H1 (cell line): ENCODE data around the gene ZFP2. TPM values are rescaled to one million over a fixed set of nuclear protein-coding genes. Genes with fewer than 3 reads are reported as not detected.

ENCODE experiments used
- CTCF ChIA-PET: fragments of 300-600 bp; sonication (Branson Sonifier 250); formaldehyde crosslinking; loops from one replicate; lab custom pipeline; 2021; ENCODE audit not compliant: partially characterized antibody; lab: Charles Lee
- POLR2A ChIA-PET: fragments of 300-600 bp; sonication (Branson Sonifier 250); formaldehyde crosslinking; loops from one replicate; lab custom pipeline; 2021; ENCODE audit warnings: inconsistent platforms; ENCODE audit not compliant: partially characterized antibody; lab: Charles Lee
- DNase-seq, 2 experiments: peaks; one replicate each; pipeline versions ENCODE4 v3.0.0 to v3.0.0-alpha.2; 2010 to 2022; ENCODE audit warnings: low spot score in 2 of 2, low read depth in 1 of 2, mixed read lengths in 1 of 2
- FAIRE-seq: peaks from 2 replicates; lab custom pipeline; 2011; peaks lifted over from hg19 to GRCh38; lab: Jason Lieb, UNC
- H2AFZ ChIP-seq: 2 replicates; pipeline ENCODE4 v1.8.1; 2012; ENCODE audit warnings: low read length, inconsistent platforms
- H2AK5ac ChIP-seq: 2 replicates; pipeline ENCODE4 v1.6.1; 2013; ENCODE audit warnings: low read depth, low read length
- H2BK120ac ChIP-seq: replicated peaks from 2 replicates; pipeline ENCODE3; 2013; ENCODE audit warnings: low read depth, low read length, inconsistent platforms
- H2BK12ac ChIP-seq: 2 replicates; pipeline ENCODE4 v1.6.1; 2013; ENCODE audit warnings: low read depth, low read length
- H2BK15ac ChIP-seq: 2 replicates; pipeline ENCODE4 v1.6.1; 2013; ENCODE audit warnings: low read length
- H2BK20ac ChIP-seq: 2 replicates; pipeline ENCODE4 v1.6.1; 2013; ENCODE audit warnings: low read length
- H2BK5ac ChIP-seq: 2 replicates; pipeline ENCODE4 v1.6.1; 2013; ENCODE audit warnings: low read depth, low read length
- H3K14ac ChIP-seq: 2 replicates; pipeline ENCODE4 v1.6.1; 2013; ENCODE audit warnings: inconsistent platforms; ENCODE audit not compliant: insufficient read length
- H3K18ac ChIP-seq: 2 replicates; pipeline ENCODE4 v1.6.1; 2013; ENCODE audit warnings: low read length; ENCODE audit errors: extremely low read depth
- H3K23ac ChIP-seq: 2 replicates; pipeline ENCODE4 v1.6.1; 2013; ENCODE audit warnings: inconsistent platforms; ENCODE audit not compliant: insufficient read length
- H3K23me2 ChIP-seq: 2 replicates; pipeline ENCODE4 v1.6.1; 2013; ENCODE audit warnings: low read depth, low read length
- H3K27ac ChIP-seq: 2 replicates; pipeline ENCODE4 v1.6.1; 2011; ENCODE audit warnings: low read depth, low read length, inconsistent platforms
- H3K27me3 ChIP-seq, 4 experiments: replicated peaks in 1 of 4; 1 replicate in 1 of 4; 2 replicates in 3 of 4; pipeline versions ENCODE4 v1.6.1 to v1.8.1; 2011 to 2013; ENCODE audit warnings: low read length in 3 of 4, mild to moderate bottlenecking in 3 of 4, inconsistent platforms in 2 of 4, mixed read lengths in 2 of 4, moderate library complexity in 1 of 4; ENCODE audit not compliant: control insufficient read depth in 3 of 4, insufficient read depth in 3 of 4; ENCODE audit errors: extremely low read depth in 1 of 4
- H3K36me3 ChIP-seq, 4 experiments: 2 replicates each; pipeline versions ENCODE4 v1.6.1 to v1.8.1; 2011 to 2013; ENCODE audit warnings: mild to moderate bottlenecking in 4 of 4, low read length in 3 of 4, moderate library complexity in 2 of 4, control low read depth in 1 of 4, inconsistent platforms in 1 of 4; ENCODE audit not compliant: insufficient read depth in 4 of 4, control insufficient read depth in 2 of 4
- H3K4ac ChIP-seq: replicated peaks from 2 replicates; pipeline ENCODE3; 2013; ENCODE audit warnings: low read length, low read depth, mixed read lengths, inconsistent platforms; ENCODE audit not compliant: insufficient read length
- H3K4me1 ChIP-seq, 4 experiments: replicated peaks in 1 of 4; 1 replicate in 1 of 4; 2 replicates in 3 of 4; pipeline versions ENCODE4 v1.6.1 to v1.8.1; 2011 to 2013; ENCODE audit warnings: low read length in 3 of 4, inconsistent platforms in 2 of 4, mixed read lengths in 1 of 4; ENCODE audit not compliant: insufficient read depth in 4 of 4, control insufficient read depth in 3 of 4
- H3K4me2 ChIP-seq, 2 experiments: 2 replicates each; pipeline versions ENCODE4 v1.6.1 to v1.8.1; 2011 to 2013; ENCODE audit warnings: low read depth in 2 of 2, low read length in 2 of 2, control low read depth in 1 of 2, inconsistent platforms in 1 of 2, mild to moderate bottlenecking in 1 of 2; ENCODE audit not compliant: insufficient read depth in 1 of 2
- H3K4me3 ChIP-seq, 4 experiments: fragments of 200-600, 300-600 bp in 1 of 4; sonication (generic), shearing (Covaris generic), sonication (Bioruptor Twin) in 1 of 4; 2 replicates each; pipeline versions ENCODE4 v1.5.1 to v1.8.1; 2011 to 2016; ENCODE audit warnings: low read length in 4 of 4, low read depth in 3 of 4, control low read depth in 2 of 4, inconsistent platforms in 2 of 4, mild to moderate bottlenecking in 2 of 4, mixed read lengths in 1 of 4, moderate library complexity in 1 of 4; ENCODE audit not compliant: insufficient read depth in 2 of 4; ENCODE audit errors: extremely low read depth in 1 of 4
- H3K56ac ChIP-seq: replicated peaks from 2 replicates; pipeline ENCODE3; 2013; ENCODE audit warnings: low read depth, mild to moderate bottlenecking, mixed read lengths, low read length, inconsistent platforms; ENCODE audit not compliant: insufficient read length
- H3K79me1 ChIP-seq: 2 replicates; pipeline ENCODE4 v1.6.1; 2013; ENCODE audit warnings: low read depth, low read length, control low read depth
- H3K79me2 ChIP-seq, 2 experiments: 2 replicates each; pipeline versions ENCODE4 v1.6.1 to v1.8.1; 2012 to 2013; ENCODE audit warnings: low read length in 2 of 2, mild to moderate bottlenecking in 2 of 2, inconsistent platforms in 1 of 2; ENCODE audit not compliant: insufficient read depth in 2 of 2, control insufficient read depth in 1 of 2
- H3K9ac ChIP-seq, 4 experiments: replicated peaks in 1 of 4; 1 replicate in 1 of 4; 2 replicates in 3 of 4; pipeline versions ENCODE4 v1.6.1 to v1.8.1; 2011 to 2013; ENCODE audit warnings: low read depth in 3 of 4, low read length in 3 of 4, control low read depth in 2 of 4, mild to moderate bottlenecking in 2 of 4, moderate library complexity in 2 of 4, inconsistent platforms in 1 of 4; ENCODE audit errors: extremely low read depth in 1 of 4
- H3K9me3 ChIP-seq, 2 experiments: 2 replicates each; pipeline versions ENCODE4 v1.6.1 to v1.8.1; 2012 to 2013; ENCODE audit warnings: mild to moderate bottlenecking in 2 of 2, moderate library complexity in 2 of 2, control low read depth in 1 of 2, inconsistent platforms in 1 of 2, low read depth in 1 of 2, low read length in 1 of 2, mixed read lengths in 1 of 2; ENCODE audit not compliant: insufficient read depth in 2 of 2
- H4K20me1 ChIP-seq, 2 experiments: replicated peaks in 1 of 2; 2 replicates each; pipeline versions ENCODE3 to v1.8.1; 2011 to 2013; ENCODE audit warnings: inconsistent platforms in 2 of 2, low read length in 2 of 2, mild to moderate bottlenecking in 1 of 2; ENCODE audit not compliant: insufficient read depth in 2 of 2, control insufficient read depth in 1 of 2
- H4K5ac ChIP-seq: 2 replicates; pipeline ENCODE4 v1.6.1; 2013; ENCODE audit warnings: low read length, low read depth, mixed read lengths, inconsistent platforms; ENCODE audit not compliant: insufficient read length
- H4K8ac ChIP-seq: 2 replicates; pipeline ENCODE4 v1.8.0; 2013; ENCODE audit warnings: mild to moderate bottlenecking, moderate library complexity, low read length, inconsistent platforms; ENCODE audit not compliant: insufficient read depth; ENCODE audit errors: extremely low read depth
- H4K91ac ChIP-seq: replicated peaks from 2 replicates; pipeline ENCODE3; 2013; ENCODE audit warnings: low read length, mixed read lengths, inconsistent platforms; ENCODE audit not compliant: insufficient read length
- ASH2L ChIP-seq: fragments of 200-600, 300-600 bp; sonication (generic); IDR thresholded peaks from one replicate; pipeline ENCODE4 v1.7.1; 2017; ENCODE audit warnings: low read length
- CREB1 ChIP-seq: IDR thresholded peaks from 2 replicates; pipeline ENCODE4 v1.6.1; 2012; ENCODE audit warnings: inconsistent platforms
- HDAC6 ChIP-seq: IDR thresholded peaks from one replicate; pipeline ENCODE4 v1.7.1; 2012; ENCODE audit warnings: low read depth, mild to moderate bottlenecking, inconsistent platforms, low read length, moderate library complexity
- JUND ChIP-seq: IDR thresholded peaks from 2 replicates; pipeline ENCODE4 v1.6.1; 2011; ENCODE audit warnings: mild to moderate bottlenecking, improper control_type of control experiment, low read length
- PHF8 ChIP-seq: fragments of 200-600 bp; sonication (generic); conservative IDR thresholded peaks from 2 replicates; pipeline ENCODE4 v1.7.1; 2012; ENCODE audit warnings: low read depth, mild to moderate bottlenecking, inconsistent platforms, low read length, moderate library complexity
- SRF ChIP-seq: IDR thresholded peaks from 2 replicates; pipeline ENCODE4 v1.6.1; 2011; ENCODE audit warnings: mild to moderate bottlenecking, low read depth, low read length, moderate library complexity
- WGBS, 2 experiments: shearing (Covaris generic) in 1 of 2; methylation state at CpG; one replicate each; pipeline versions ENCODE4 v1.1.6 to v1.1.7; 2013 to 2015; ENCODE audit warnings: low lambda C conversion rate in 2 of 2, mixed read lengths in 2 of 2, inconsistent platforms in 1 of 2, low coverage in 1 of 2, missing lambda C conversion rate in 1 of 2; ENCODE audit not compliant: insufficient replicate concordance in 2 of 2, insufficient coverage in 1 of 2, insufficient read length in 1 of 2; ENCODE audit errors: extremely low coverage in 1 of 2, missing lambda C conversion rate in 1 of 2; 5-methylcytosine and 5-hydroxymethylcytosine counted together
- polyA plus RNA-seq, 7 experiments: library from polyadenylated mRNA; depleted of rRNA in 3 of 7; stranded (reverse) in 5 of 7; unstranded in 2 of 7; fragments of >200 nt in 5 of 7; fragments of 200-250 nt in 2 of 7; gene quantifications; 1 replicate in 5 of 7; 2 replicates in 1 of 7; 4 replicates in 1 of 7; pipeline versions ENCODE4 v1.2.1 to v1.2.3, GENCODE V29; 2011 to 2013; ENCODE audit warnings: missing spikeins in 2 of 7, mixed read lengths in 2 of 7
- total RNA-seq: library from RNA; stranded (reverse); fragmentation: NEBNext Ultra II Directional; extraction: Animal tissue kit (Norgen Biotek cat#: 25700); gene quantifications from 2 replicates; pipeline ENCODE4 v1.2.1, GENCODE V29; 2021
- TF ChIP-seq, protein P1 (sequence below): IDR thresholded peaks from 2 replicates; pipeline ENCODE4 v1.6.1; 2012; ENCODE audit warnings: inconsistent platforms
- TF ChIP-seq, protein P2 (sequence below): IDR thresholded peaks from 2 replicates; pipeline ENCODE4 v1.6.1; 2011; ENCODE audit warnings: low read length, improper control_type of control experiment
- TF ChIP-seq, protein P3 (sequence below): IDR thresholded peaks from 2 replicates; pipeline ENCODE4 v1.6.1; 2012; ENCODE audit warnings: inconsistent platforms

The ZFP2 gene
- total and polyA plus RNA-seq, 2 of the 8 experiments (the other 6 are each of a cell fraction or from before 2014, with no cell fraction given) = 0.20 to 0.78 TPM

DNA sequence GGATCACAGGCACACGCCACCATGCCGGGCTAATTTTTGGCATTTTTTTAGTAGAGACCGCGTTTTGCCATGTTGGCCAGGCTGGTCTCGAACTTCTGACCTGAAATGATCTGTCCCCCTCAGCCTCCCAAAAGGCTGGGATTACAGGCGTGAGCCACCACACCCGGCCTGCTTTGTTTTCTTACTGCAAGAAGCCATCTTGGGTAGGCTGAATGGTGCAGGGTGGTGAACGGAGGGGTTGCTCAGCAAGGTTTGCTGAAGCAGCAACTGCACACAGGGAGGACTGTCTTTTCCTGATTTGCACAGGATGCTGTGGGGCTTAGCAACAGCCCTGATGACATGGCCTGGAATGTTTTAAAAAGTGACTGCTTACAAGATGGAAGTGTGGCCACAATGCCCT lies 25.3 kb upstream of the ZFP2 start:
- Histone ChIP-seq H2BK12ac (no peak overlapping the region), H3K14ac (no peak overlapping the region), H3K79me1 (no peaks in the 10 kb centered on the region), H3K56ac (no peak overlapping the region), H4K8ac (no peak overlapping the region), H3K4me3 (no peak overlapping the region), H4K5ac (no peak overlapping the region), H2BK20ac (no peak overlapping the region), H4K91ac (no peak overlapping the region), H3K4me1 (no peaks in the 10 kb centered on the region), H3K23ac (no peak overlapping the region), H2BK5ac (no peak overlapping the region), H3K23me2 (no peaks in the 10 kb centered on the region), H4K20me1 (no peaks in the 10 kb centered on the region), H3K18ac (no peak overlapping the region), H3K9ac (no peak overlapping the region), H3K4me2 (no peak overlapping the region), H2BK15ac (no peak overlapping the region), H2AK5ac (no peak overlapping the region), H3K27me3 (no peaks in the 10 kb centered on the region), H3K36me3 (peaks cover 0 to 29% (median 14%) of the 10 kb centered on the region in 4 experiments; a peak in 5 of 8 replicates), H3K4ac (no peak overlapping the region), H2BK120ac (no peak overlapping the region), H3K9me3 (peaks cover 6 to 11% of the 10 kb centered on the region in 2 experiments; a peak in 2 of 4 replicates), H3K27ac (no peak overlapping the region), H3K79me2 (no peaks in the 10 kb centered on the region), H2AFZ (no peak overlapping the region)
- POLR2A ChIA-PET = interaction anchor here (1.2 kb wide), 1 partner anchor 11 kb away, joined by 3 read pairs; the partner anchor contains the start of gene ZNF354B
- DNase-seq (no peak), FAIRE-seq (no peak)
- CTCF ChIA-PET = interaction anchor here (0.6 kb wide), 1 partner anchor 34 kb away, joined by 3 read pairs; no protein-coding TSS in a partner anchor
- TF ChIP-seq CREB1 (no peak), JUND (no peak), ASH2L (no peak), PHF8 (no peak), HDAC6 (no peak), SRF (no peak)
- TF ChIP-seq, protein P1, sequence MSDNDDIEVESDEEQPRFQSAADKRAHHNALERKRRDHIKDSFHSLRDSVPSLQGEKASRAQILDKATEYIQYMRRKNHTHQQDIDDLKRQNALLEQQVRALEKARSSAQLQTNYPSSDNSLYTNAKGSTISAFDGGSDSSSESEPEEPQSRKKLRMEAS = no peak
- TF ChIP-seq, protein P2, sequence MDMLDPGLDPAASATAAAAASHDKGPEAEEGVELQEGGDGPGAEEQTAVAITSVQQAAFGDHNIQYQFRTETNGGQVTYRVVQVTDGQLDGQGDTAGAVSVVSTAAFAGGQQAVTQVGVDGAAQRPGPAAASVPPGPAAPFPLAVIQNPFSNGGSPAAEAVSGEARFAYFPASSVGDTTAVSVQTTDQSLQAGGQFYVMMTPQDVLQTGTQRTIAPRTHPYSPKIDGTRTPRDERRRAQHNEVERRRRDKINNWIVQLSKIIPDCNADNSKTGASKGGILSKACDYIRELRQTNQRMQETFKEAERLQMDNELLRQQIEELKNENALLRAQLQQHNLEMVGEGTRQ = no peak
- TF ChIP-seq, protein P3, sequence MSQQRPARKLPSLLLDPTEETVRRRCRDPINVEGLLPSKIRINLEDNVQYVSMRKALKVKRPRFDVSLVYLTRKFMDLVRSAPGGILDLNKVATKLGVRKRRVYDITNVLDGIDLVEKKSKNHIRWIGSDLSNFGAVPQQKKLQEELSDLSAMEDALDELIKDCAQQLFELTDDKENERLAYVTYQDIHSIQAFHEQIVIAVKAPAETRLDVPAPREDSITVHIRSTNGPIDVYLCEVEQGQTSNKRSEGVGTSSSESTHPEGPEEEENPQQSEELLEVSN = no peak
- WGBS, 2 experiments = 100% methylated on average over 7 of the region's 8 CpGs; no CpG with 5 or more reads in 1 of the 2 experiments
